Measurements from ENCODE around the gene NOP16.

The NOP16 gene

GRCh38 chr5:176355400-176356178 lies 32.8 kb downstream of the NOP16 start:
- no peak for DNase-seq

- no peak for DNase-seq
These were observed 34.9 kb downstream of the NOP16 start for GRCh38 chr5:176353533-176353932.

GRCh38 chr5:176352116-176352878 lies 36.1 kb downstream of the NOP16 start:
- DNase-seq = no peak

- no peak for DNase-seq
These were observed 38.0 kb downstream of the NOP16 start for GRCh38 chr5:176350416-176350815.

- DNase-seq = no peak
These were observed 45.5 kb downstream of the NOP16 start for GRCh38 chr5:176342766-176343458.

- no peak for DNase-seq
These were observed 46.3 kb downstream of the NOP16 start for GRCh38 chr5:176342158-176342483.

GRCh38 chr5:176341325-176342157 lies 46.9 kb downstream of the NOP16 start:
- DNase-seq = no peak

GRCh38 chr5:176339304-176339703 lies 49.1 kb downstream of the NOP16 start:
- DNase-seq = no peak

- no peak for DNase-seq
These were observed 50.5 kb downstream of the NOP16 start for GRCh38 chr5:176337913-176338312.

GRCh38 chr5:176334031-176334770 lies 54.2 kb downstream of the NOP16 start:
- DNase-seq = no peak

Data from NCI-H1105 (cell line).